DND-41 (cell line): ENCODE measurements around the gene PTPN12.

Experiments
- ATAC-seq: fragments of 200-7000 bp; cut with Tn5 transposase; 3 replicates; pipeline ENCODE4 v1.9.1; 2021; ENCODE audit warnings: low read depth; ENCODE audit not compliant: insufficient read depth
- DNase-seq: peaks from one replicate; pipeline ENCODE4 v3.0.0-alpha.2; 2020
- H2AFZ ChIP-seq: 2 replicates; pipeline ENCODE4 v1.6.0; 2012; ENCODE audit warnings: low read depth, low read length
- H3K27ac ChIP-seq: 2 replicates; pipeline ENCODE4 v1.5.1; 2012; ENCODE audit warnings: low read length, inconsistent platforms
- H3K27me3 ChIP-seq: fragments of 200-600 bp; sonication (generic); 2 replicates; pipeline ENCODE4 v1.6.0; 2012; ENCODE audit warnings: low read length, mild to moderate bottlenecking, inconsistent platforms; ENCODE audit not compliant: insufficient read depth, poor library complexity
- H3K36me3 ChIP-seq: 2 replicates; pipeline ENCODE4 v1.5.1; 2012; ENCODE audit warnings: low read length, inconsistent platforms; ENCODE audit not compliant: insufficient read depth
- H3K4me1 ChIP-seq: 2 replicates; pipeline ENCODE4 v1.5.1; 2012; ENCODE audit warnings: mild to moderate bottlenecking, low read length; ENCODE audit not compliant: insufficient read depth
- H3K4me2 ChIP-seq: 2 replicates; pipeline ENCODE4 v1.6.0; 2012; ENCODE audit warnings: mild to moderate bottlenecking, moderate library complexity, low read length, inconsistent platforms; ENCODE audit not compliant: insufficient read depth
- H3K4me3 ChIP-seq, 2 experiments: fragments of 200-600 bp in 1 of 2; shearing (Covaris generic) in 1 of 2; 2 replicates each; pipeline ENCODE4 v1.5.1; 2012 to 2016; ENCODE audit warnings: inconsistent platforms in 2 of 2, low read length in 2 of 2, mild to moderate bottlenecking in 2 of 2, low read depth in 1 of 2, moderate library complexity in 1 of 2
- H3K79me2 ChIP-seq: 2 replicates; pipeline ENCODE4 v1.6.0; 2012; ENCODE audit warnings: low read length, inconsistent platforms; ENCODE audit not compliant: insufficient read depth
- H3K9ac ChIP-seq: 2 replicates; pipeline ENCODE4 v1.6.0; 2012; ENCODE audit warnings: low read depth, mild to moderate bottlenecking, inconsistent platforms, low read length, moderate library complexity
- H3K9me3 ChIP-seq: 2 replicates; pipeline ENCODE4 v1.5.1; 2012; ENCODE audit warnings: low read length, moderate library complexity, mild to moderate bottlenecking, inconsistent platforms; ENCODE audit not compliant: insufficient read depth, severe bottlenecking
- H4K20me1 ChIP-seq: 2 replicates; pipeline ENCODE4 v1.6.0; 2012; ENCODE audit warnings: low read length; ENCODE audit not compliant: insufficient read depth
- CTCF ChIP-seq: IDR thresholded peaks from 2 replicates; pipeline ENCODE4 v1.5.1; 2012; ENCODE audit warnings: borderline replicate concordance, low read length, moderate library complexity, mild to moderate bottlenecking; ENCODE audit not compliant: poor library complexity, severe bottlenecking; ENCODE audit errors: extremely low read depth
- EZH2 ChIP-seq: IDR thresholded peaks from 3 replicates; pipeline ENCODE4 v1.6.1; 2012; ENCODE audit warnings: borderline replicate concordance, low read depth, mild to moderate bottlenecking, moderate library complexity, low read length, inconsistent platforms; ENCODE audit not compliant: severe bottlenecking

PTPN12 gene

DNA sequence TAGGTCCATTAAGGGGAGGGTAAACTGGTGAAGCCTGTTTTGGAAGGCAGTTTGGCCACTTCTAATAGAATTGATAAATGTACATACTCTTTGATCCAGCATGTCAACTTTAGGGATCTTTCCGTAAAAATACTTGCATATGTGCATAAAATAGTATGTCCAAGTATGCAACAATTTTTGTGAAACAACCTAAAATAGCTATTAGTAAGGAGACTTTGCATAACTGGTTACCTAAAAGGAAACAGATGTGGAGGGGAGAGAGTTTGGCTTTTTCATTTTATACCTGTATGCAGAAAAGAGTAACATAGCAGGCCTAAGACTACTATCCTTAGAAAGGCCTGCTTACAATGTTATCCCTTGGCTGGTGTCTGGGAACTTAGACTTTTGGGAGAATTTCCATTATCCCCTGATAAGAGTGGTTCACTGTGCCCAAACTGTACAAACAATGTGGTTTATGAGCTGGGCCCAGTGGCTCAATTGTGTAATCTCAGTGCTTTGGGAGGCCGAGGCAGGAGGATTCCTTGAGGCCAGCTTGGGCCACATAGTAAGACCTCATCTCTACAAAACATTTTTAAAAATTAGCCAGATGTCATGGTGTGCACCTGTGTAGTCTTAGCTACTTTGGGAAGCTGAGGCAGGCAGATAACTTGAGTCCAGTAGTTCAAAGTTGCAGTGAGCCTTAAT, 21.3 kb downstream of the PTPN12 start:
- H3K9ac ChIP-seq, result no peak overlapping the region
- no peak overlapping the region for H2AFZ ChIP-seq
- no peaks in the 10 kb centered on the region for H3K27me3 ChIP-seq
- ATAC-seq (no peak), DNase-seq (no peak)
- H3K79me2 ChIP-seq, result no peaks in the 10 kb centered on the region; the same call in 1 of the 2 replicates
- H3K9me3 ChIP-seq, result no peaks in the 10 kb centered on the region
- H4K20me1 ChIP-seq, result no peaks in the 10 kb centered on the region
- H3K4me1 ChIP-seq, result no peaks in the 10 kb centered on the region
- no peak overlapping the region for H3K4me3 ChIP-seq
- H3K36me3 ChIP-seq, result no peaks in the 10 kb centered on the region
- H3K4me2 ChIP-seq, result no peak overlapping the region
- TF ChIP-seq EZH2 (no peak), CTCF (no peak)
- H3K27ac ChIP-seq, result no peak overlapping the region

DNA sequence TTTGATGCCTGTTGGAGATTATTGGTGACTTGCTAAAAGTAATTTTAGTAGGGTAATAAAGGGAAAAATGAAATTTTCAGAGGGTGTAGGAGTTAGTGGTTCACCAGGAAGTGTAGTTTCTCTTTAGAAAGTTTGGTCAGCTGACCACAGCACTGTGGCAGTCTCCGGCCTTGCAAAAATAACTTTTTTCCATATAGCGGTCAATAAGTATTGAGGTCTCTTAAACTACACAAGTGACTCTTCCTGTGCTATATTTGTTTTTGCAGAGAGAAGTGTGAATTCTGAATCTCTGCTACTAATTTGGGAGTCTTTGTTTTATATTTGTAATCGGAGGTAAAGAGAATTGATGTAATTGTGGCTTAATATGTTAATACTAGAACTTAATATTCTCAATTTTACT, 24.3 kb downstream of the PTPN12 start:
- Histone ChIP-seq H3K27me3 (no peaks in the 10 kb centered on the region), H4K20me1 (no peaks in the 10 kb centered on the region), H3K4me3 (no peak overlapping the region), H3K4me1 (no peaks in the 10 kb centered on the region), H2AFZ (no peak overlapping the region), H3K4me2 (no peak overlapping the region), H3K9me3 (no peaks in the 10 kb centered on the region), H3K79me2 (no peaks in the 10 kb centered on the region; the same call in 1 of the 2 replicates), H3K27ac (no peak overlapping the region), H3K9ac (no peak overlapping the region), H3K36me3 (no peaks in the 10 kb centered on the region)
- TF ChIP-seq CTCF (no peak), EZH2 (no peak)
- ATAC-seq (no peak), DNase-seq (no peak)

- Histone ChIP-seq H3K27ac (no peak overlapping the region), H3K79me2 (no peaks in the 10 kb centered on the region; the same call in 1 of the 2 replicates), H2AFZ (no peak overlapping the region), H3K36me3 (no peaks in the 10 kb centered on the region), H3K9ac (no peak overlapping the region), H3K4me2 (no peak overlapping the region), H4K20me1 (no peaks in the 10 kb centered on the region), H3K27me3 (no peaks in the 10 kb centered on the region), H3K4me1 (no peaks in the 10 kb centered on the region), H3K4me3 (no peak overlapping the region), H3K9me3 (no peaks in the 10 kb centered on the region)
- no peak for DNase-seq
- no peak for TF ChIP-seq EZH2
- no peak for ATAC-seq
Observed at GRCh38 chr7:77563275-77563674, 26.2 kb downstream of the PTPN12 start.

GRCh38 chr7:77565917-77566316, 28.8 kb downstream of the PTPN12 start:
- no peak overlapping the region for H3K4me2 ChIP-seq
- no peak overlapping the region for H3K27ac ChIP-seq
- H3K9me3 ChIP-seq, result no peaks in the 10 kb centered on the region
- H2AFZ ChIP-seq, result no peak overlapping the region
- H3K4me3 ChIP-seq, result no peak overlapping the region
- H3K9ac ChIP-seq, result no peak overlapping the region
- no peak for TF ChIP-seq CTCF
- H3K27me3 ChIP-seq, result no peaks in the 10 kb centered on the region
- no peaks in the 10 kb centered on the region; the same call in 1 of the 2 replicates for H3K79me2 ChIP-seq
- no peaks in the 10 kb centered on the region for H3K36me3 ChIP-seq
- no peak for DNase-seq
- no peak for ATAC-seq
- H4K20me1 ChIP-seq, result no peaks in the 10 kb centered on the region
- H3K4me1 ChIP-seq, result no peaks in the 10 kb centered on the region
